Astrocyte of the spinal cord (primary cell): ENCODE measurements around the gene ABTB2.

Experiments
- DNase-seq: peaks from one replicate; pipeline ENCODE4 v3.0.0; 2011; ENCODE audit warnings: low read depth, low spot score
- H3K4me3 ChIP-seq: 2 replicates; pipeline ENCODE4 v1.5.1; 2011; ENCODE audit warnings: low read depth, mild to moderate bottlenecking, low read length, moderate library complexity
- in situ Hi-C: cut with HindIII; loops from 2 replicates; pipeline ENCODE4 v1.10.0; 2017; ENCODE audit warnings: low sequenced_read_pairs
- TF ChIP-seq, protein P1 (sequence below): IDR thresholded peaks from 2 replicates; pipeline ENCODE4 v1.5.1; 2012; ENCODE audit warnings: low read depth, mild to moderate bottlenecking, low read length, inconsistent platforms

The ABTB2 gene

DNA sequence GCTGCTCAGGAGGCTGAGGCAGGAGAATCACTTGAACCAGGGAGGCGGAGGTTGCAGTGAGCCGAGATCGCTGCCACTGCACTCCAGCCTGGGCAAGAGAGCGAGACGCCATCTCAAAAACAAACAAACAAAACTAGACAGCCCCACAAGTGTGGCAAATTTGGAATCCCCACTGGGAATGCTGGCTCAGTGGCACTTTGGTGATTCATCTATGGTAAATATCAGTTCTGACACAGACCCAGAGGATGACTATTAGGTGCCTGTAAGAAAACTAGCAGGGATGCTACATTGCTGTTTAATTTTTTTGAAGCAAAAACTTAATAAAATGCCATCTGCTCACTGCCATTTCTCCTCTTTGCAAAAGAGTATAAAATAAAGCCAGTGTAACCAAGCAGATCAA is 144.4 kb downstream of the ABTB2 start:
- DNase-seq = peak; percentile 40
- in situ Hi-C loops = no loop called here
- H3K4me3 ChIP-seq = no peak overlapping the region
- TF ChIP-seq, protein P1, sequence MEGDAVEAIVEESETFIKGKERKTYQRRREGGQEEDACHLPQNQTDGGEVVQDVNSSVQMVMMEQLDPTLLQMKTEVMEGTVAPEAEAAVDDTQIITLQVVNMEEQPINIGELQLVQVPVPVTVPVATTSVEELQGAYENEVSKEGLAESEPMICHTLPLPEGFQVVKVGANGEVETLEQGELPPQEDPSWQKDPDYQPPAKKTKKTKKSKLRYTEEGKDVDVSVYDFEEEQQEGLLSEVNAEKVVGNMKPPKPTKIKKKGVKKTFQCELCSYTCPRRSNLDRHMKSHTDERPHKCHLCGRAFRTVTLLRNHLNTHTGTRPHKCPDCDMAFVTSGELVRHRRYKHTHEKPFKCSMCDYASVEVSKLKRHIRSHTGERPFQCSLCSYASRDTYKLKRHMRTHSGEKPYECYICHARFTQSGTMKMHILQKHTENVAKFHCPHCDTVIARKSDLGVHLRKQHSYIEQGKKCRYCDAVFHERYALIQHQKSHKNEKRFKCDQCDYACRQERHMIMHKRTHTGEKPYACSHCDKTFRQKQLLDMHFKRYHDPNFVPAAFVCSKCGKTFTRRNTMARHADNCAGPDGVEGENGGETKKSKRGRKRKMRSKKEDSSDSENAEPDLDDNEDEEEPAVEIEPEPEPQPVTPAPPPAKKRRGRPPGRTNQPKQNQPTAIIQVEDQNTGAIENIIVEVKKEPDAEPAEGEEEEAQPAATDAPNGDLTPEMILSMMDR = no peak

DNA sequence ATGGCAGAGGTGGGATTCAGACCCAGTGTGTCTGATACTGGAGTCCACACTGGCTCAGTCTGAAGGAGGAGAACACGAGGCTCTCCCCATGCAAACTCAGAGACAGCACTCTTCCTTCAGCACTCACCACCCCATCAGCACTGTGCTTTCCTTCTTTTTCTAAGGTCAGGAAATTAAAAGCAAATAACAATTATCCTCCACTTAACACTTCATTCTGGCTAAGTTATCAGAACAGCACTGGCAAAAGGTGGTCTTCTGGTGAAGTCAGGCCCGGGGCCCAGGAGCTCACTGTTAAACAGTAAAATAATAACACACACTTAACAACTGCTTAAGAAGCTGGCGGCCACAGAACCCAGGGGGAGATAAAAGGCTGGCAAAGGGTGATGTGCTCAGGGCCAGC is 145.2 kb downstream of the ABTB2 start:
- in situ Hi-C loops = no loop called here
- TF ChIP-seq, protein P1 = no peak
- no peak overlapping the region for H3K4me3 ChIP-seq
- no peak for DNase-seq

GRCh38 chr11:34209809-34210208 is 148.0 kb downstream of the ABTB2 start:
- no peak overlapping the region for H3K4me3 ChIP-seq
- no peak for DNase-seq
- in situ Hi-C loops = no loop called here
- TF ChIP-seq, protein P1 = no peak

- in situ Hi-C loops = no loop called here
- H3K4me3 ChIP-seq = no peak overlapping the region
- DNase-seq = no peak
- TF ChIP-seq, protein P1 = no peak
These were observed 149.3 kb downstream of the ABTB2 start for GRCh38 chr11:34208266-34209135.

DNA sequence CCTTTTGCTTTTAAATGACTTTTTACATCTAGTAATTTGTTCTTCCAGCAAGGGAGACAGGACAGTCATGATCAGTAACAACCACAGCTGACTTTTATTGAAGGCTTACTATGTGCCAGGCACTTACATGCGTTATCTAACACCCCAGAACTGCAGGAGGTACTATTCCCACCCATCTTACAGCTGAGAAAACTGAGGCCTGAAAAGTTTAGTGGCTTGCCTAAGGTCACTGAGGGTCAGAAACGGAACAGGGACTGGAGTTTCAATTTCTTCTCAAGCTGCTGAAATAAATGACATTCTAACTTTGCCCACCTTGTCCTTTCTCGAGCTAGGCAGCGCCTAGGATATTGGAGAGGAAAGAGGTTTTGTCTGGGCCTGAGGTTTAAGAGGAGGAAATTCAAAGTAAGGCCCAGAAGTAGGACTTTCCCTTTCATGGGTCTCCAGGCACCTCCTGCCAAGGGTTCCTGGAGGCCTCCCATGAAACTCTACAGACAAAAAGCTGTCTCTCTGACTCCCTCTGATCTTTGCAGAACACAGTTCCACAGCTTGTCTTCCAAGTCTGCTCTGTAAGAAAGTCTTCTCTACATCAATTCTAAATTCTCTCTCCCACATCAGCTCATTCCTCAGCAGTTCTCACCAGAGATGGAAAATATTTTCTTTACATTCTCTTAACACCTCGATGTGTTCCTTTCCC is 150.2 kb downstream of the ABTB2 start:
- in situ Hi-C loops = no loop called here
- no peak for DNase-seq
- H3K4me3 ChIP-seq = no peak overlapping the region
- TF ChIP-seq, protein P1 = no peak

DNA sequence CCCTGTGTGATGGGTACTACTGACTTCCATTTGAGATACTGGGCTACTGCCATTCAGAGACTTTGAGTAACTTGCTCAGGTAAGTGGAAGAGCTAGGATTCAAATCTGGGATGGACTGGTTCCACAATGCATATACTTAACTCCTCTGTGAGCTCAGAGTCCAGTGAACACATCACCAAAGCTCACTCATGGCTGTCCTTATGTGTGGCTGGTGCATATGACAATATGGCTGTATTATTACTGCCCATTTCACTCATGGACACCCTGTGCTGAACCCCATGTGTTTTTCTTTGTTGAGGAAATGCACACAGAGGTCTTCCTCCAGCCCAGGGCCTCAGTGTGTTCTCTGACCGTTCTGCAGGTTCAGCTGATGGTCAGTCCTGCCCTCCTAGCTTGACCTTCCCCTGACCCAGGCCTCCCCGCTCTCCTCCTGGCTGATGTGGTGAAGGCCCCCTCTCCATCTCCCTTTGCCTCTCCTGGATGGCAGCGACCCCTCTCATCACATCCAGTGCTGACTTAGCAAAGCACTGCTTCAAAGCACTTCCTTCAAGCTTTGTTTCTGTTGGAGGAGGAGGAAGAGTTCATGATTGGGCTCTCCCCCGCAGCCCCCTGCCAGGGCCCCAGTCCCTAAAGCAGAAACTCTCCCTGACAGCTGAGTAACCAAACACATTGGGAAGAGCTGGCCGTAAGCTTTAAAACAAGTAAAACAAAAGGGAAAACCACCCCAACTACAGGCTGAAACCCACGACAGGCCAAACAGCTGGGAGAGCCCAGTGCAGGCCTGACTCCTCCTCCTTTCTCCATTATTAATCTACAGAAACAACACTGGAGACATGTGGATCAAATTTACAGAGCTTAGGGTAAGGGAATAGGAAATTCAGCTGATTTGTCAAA is 151.2 kb downstream of the ABTB2 start:
- no peak for DNase-seq
- H3K4me3 ChIP-seq = no peak overlapping the region
- TF ChIP-seq, protein P1 = no peak
- in situ Hi-C loops = no loop called here
